Measurements from ENCODE around the gene PKMYT1.

DNA sequence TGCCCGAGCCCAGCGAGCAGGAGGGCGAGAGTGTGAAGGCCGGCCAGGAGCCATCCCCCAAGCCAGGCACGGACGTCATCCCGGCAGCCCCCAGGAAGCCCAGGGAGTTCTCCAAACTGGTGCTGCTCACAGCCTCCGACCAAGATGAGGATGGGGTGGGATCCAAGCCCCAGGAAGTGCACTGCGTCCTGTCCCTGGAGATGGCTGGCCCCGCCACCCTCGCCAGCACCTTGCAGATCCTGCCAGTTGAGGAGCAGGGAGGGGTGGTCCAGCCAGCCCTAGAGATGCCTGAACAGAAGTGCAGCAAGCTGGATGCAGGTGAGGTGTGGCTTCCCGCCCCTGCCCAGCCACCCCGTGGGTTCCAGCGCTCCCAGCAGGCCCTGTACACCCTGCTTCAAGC lies 50.6 kb downstream of the PKMYT1 start:
- TF ChIP-seq, protein P1, sequence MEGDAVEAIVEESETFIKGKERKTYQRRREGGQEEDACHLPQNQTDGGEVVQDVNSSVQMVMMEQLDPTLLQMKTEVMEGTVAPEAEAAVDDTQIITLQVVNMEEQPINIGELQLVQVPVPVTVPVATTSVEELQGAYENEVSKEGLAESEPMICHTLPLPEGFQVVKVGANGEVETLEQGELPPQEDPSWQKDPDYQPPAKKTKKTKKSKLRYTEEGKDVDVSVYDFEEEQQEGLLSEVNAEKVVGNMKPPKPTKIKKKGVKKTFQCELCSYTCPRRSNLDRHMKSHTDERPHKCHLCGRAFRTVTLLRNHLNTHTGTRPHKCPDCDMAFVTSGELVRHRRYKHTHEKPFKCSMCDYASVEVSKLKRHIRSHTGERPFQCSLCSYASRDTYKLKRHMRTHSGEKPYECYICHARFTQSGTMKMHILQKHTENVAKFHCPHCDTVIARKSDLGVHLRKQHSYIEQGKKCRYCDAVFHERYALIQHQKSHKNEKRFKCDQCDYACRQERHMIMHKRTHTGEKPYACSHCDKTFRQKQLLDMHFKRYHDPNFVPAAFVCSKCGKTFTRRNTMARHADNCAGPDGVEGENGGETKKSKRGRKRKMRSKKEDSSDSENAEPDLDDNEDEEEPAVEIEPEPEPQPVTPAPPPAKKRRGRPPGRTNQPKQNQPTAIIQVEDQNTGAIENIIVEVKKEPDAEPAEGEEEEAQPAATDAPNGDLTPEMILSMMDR (conservative IDR thresholded peaks at IDR 0.05; ENCODE audit: low read length): no peak
- TF ChIP-seq EZH2phosphoT487 (IDR thresholded peaks at IDR 0.05; ENCODE audit: borderline replicate concordance): no peak
